Common myeloid progenitor, CD34-positive (primary cell): Measurements from ENCODE around the gene SCUBE1.

Experiments
- CTCF ChIA-PET: fragments of 350-600 bp; sonication (Branson Sonifier 250); formaldehyde crosslinking; loops from one replicate; lab custom pipeline; 2021; ENCODE audit warnings: antibody characterized with exemption; lab: Charles Lee
- POLR2A ChIA-PET: fragments of 350-600 bp; sonication (Branson Sonifier 250); formaldehyde crosslinking; loops from one replicate; lab custom pipeline; 2021; ENCODE audit warnings: antibody characterized with exemption; lab: Charles Lee
- DNase-seq, 3 donors: peaks; one replicate each; pipeline versions ENCODE4 v3.0.0 to v3.0.0-alpha.2; 2013
- H3K27ac ChIP-seq, 2 experiments: 1 replicate in 1 of 2; 2 replicates in 1 of 2; pipeline ENCODE4 v1.7.0; 2013; ENCODE audit warnings: inconsistent platforms in 2 of 2, low read length in 2 of 2, mild to moderate bottlenecking in 2 of 2, low read depth in 1 of 2, moderate library complexity in 1 of 2; ENCODE audit not compliant: severe bottlenecking in 2 of 2, insufficient read depth in 1 of 2, poor library complexity in 1 of 2
- H3K27me3 ChIP-seq, 5 experiments: replicated peaks in 2 of 5; 1 replicate in 3 of 5; 2 replicates in 2 of 5; pipeline versions ENCODE4 v1.6.1 to v1.7.0; 2013; ENCODE audit warnings: low read length in 4 of 5, mild to moderate bottlenecking in 2 of 5, moderate library complexity in 2 of 5, inconsistent platforms in 1 of 5; ENCODE audit not compliant: insufficient read depth in 5 of 5, control insufficient read depth in 4 of 5
- H3K36me3 ChIP-seq, 4 experiments: 1 replicate in 2 of 4; 2 replicates in 2 of 4; pipeline versions ENCODE4 v1.6.1 to v1.7.0; 2013; ENCODE audit warnings: low read length in 3 of 4, control low read depth in 1 of 4, mild to moderate bottlenecking in 1 of 4; ENCODE audit not compliant: control insufficient read depth in 4 of 4, insufficient read depth in 4 of 4
- H3K4me1 ChIP-seq, 4 experiments: 1 replicate in 3 of 4; 2 replicates in 1 of 4; pipeline versions ENCODE4 v1.6.1 to v1.7.1; 2013; ENCODE audit warnings: low read length in 3 of 4, mild to moderate bottlenecking in 3 of 4, control low read depth in 1 of 4, inconsistent platforms in 1 of 4, moderate library complexity in 1 of 4; ENCODE audit not compliant: control insufficient read depth in 4 of 4, insufficient read depth in 4 of 4; ENCODE audit errors: control extremely low read depth in 1 of 4
- H3K4me3 ChIP-seq, 7 experiments: 1 replicate in 4 of 7; 2 replicates in 3 of 7; pipeline versions ENCODE4 v1.5.1 to v1.7.0; 2013; ENCODE audit warnings: mild to moderate bottlenecking in 7 of 7, low read length in 6 of 7, moderate library complexity in 6 of 7, inconsistent platforms in 2 of 7, low read depth in 2 of 7, control low read depth in 1 of 7; ENCODE audit not compliant: insufficient read depth in 4 of 7, control insufficient read depth in 1 of 7; ENCODE audit errors: extremely low read depth in 1 of 7
- H3K9me3 ChIP-seq, 5 experiments: 1 replicate in 4 of 5; 2 replicates in 1 of 5; pipeline versions ENCODE4 v1.6.1 to v1.7.1; 2013; ENCODE audit warnings: low read length in 4 of 5, mild to moderate bottlenecking in 2 of 5, inconsistent platforms in 1 of 5, low read depth in 1 of 5, moderate library complexity in 1 of 5; ENCODE audit not compliant: control insufficient read depth in 4 of 5, insufficient read depth in 2 of 5; ENCODE audit errors: control extremely low read depth in 1 of 5
- WGBS: methylation state at CpG from one replicate; pipeline ENCODE4 v1.1.5; 2013; ENCODE audit not compliant: insufficient coverage; 5-methylcytosine and 5-hydroxymethylcytosine counted together

The SCUBE1 gene

DNA sequence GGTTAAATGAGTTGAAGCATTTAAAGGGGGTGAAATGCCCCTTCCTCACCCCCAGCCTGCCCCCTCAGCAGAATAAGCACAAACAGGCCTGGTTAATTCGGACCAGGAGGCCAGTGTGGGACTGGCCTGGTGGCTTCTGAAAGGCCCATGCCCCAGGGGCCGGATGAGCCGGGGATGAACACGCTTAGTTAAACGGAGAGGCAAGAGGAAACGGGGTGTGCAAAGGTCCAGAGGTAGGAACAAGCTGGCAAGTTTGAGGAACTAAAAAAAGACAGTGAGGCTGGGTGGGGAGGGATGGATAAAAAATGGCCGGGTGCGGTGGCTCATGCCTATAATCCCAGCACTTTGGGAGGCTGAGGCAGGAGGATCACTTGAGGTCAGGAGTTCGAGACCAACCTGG lies 11.5 kb downstream of the SCUBE1 start:
- POLR2A ChIA-PET: no interaction called here
- DNase-seq: no peak
- no peaks in the 10 kb centered on the region for H3K9me3 ChIP-seq
- 86% methylated on average over 6 of the region's 9 CpGs for WGBS
- CTCF ChIA-PET: interaction anchor here (1.0 kb wide), 1 partner anchor 53 kb away, joined by 4 read pairs; no protein-coding TSS in a partner anchor
- no peak overlapping the region for H3K27ac ChIP-seq
- H3K27me3 ChIP-seq: no peaks in the 10 kb centered on the region
- H3K36me3 ChIP-seq: no peaks in the 10 kb centered on the region
- peaks cover 5 to 16% (median 11%) of the 10 kb centered on the region in 4 experiments for H3K4me1 ChIP-seq
- H3K4me3 ChIP-seq: no peak overlapping the region

DNA sequence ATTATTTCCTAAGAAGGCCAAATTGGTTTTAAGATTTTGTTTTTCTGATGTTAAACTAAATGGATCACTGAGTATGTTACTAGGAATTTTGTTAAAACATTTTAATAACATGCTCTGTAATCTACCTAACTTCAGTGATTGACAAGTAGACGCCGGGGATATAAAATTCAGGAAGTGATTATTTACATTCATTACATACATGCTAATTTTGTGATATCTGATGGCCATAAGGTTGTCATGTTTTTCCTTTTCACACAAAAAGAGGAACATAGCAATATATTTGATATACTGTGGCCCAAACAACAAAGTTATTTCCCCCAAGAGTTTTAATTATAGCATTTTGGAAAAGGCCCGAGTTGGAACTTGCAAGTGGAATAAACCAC lies 12.1 kb downstream of the SCUBE1 start:
- Histone ChIP-seq H3K4me3 (no peak overlapping the region), H3K36me3 (no peaks in the 10 kb centered on the region), H3K9me3 (no peaks in the 10 kb centered on the region), H3K4me1 (peaks cover 5 to 16% (median 11%) of the 10 kb centered on the region in 4 experiments), H3K27me3 (no peaks in the 10 kb centered on the region), H3K27ac (no peak overlapping the region)
- ChIA-PET CTCF (no interaction called here), POLR2A (no interaction called here)
- peak in 2 of 3 donors; percentile 56 to 68 for DNase-seq
- no CpG with 5 or more reads among the region's 3 CpGs for WGBS

DNA sequence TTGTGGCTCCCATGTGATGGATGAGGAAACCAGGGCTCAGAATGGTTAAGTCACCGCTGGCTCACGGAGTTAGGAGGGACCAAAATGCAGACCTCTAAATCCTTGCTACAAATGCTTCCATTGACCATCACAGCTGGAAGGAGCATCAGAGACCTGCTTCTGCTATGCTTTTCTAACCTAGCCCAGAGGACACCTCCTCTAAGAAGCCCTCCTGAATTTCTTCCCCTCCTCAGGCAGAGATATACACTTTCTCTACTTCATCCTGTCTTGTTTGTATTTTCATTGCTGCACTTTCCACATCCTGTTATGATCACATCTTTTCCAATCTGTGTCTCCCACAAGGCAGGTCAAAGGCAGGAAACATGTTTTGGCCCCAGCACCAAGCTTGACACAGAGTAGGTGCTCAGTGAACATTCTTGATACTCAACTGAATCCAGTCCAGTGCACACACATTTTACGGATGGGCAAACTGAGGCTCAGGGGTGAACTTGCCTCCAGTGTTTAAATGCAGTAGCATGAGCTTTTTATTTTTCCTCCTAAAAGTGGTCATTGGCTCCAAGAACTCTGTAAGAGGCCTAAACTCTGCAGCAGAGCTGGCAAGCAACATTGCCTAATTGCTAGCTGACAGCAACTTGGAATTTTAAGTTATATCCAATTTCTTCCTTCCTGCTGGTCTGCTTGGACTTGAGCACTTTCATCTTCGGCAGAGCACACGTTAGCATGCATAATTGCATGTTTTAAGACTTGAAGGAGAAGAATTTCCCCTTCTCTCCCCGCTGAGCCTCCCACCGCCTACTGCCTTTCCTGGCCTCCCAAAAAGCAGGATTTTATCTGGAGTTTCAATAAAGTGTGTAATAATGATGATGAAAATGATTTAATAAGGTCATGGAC lies 12.7 kb downstream of the SCUBE1 start:
- H3K27me3 ChIP-seq: no peaks in the 10 kb centered on the region
- ChIA-PET POLR2A (no interaction called here), CTCF (interaction anchor here (0.9 kb wide), 1 partner anchor 20 kb away, joined by 4 read pairs; no protein-coding TSS in a partner anchor)
- no peak for DNase-seq
- H3K36me3 ChIP-seq: no peaks in the 10 kb centered on the region
- no peaks in the 10 kb centered on the region for H3K9me3 ChIP-seq
- peaks cover 5 to 16% (median 11%) of the 10 kb centered on the region in 4 experiments for H3K4me1 ChIP-seq
- 95% methylated on average over 3 of the region's 7 CpGs for WGBS
- H3K4me3 ChIP-seq: no peak overlapping the region
- no peak overlapping the region for H3K27ac ChIP-seq

DNA sequence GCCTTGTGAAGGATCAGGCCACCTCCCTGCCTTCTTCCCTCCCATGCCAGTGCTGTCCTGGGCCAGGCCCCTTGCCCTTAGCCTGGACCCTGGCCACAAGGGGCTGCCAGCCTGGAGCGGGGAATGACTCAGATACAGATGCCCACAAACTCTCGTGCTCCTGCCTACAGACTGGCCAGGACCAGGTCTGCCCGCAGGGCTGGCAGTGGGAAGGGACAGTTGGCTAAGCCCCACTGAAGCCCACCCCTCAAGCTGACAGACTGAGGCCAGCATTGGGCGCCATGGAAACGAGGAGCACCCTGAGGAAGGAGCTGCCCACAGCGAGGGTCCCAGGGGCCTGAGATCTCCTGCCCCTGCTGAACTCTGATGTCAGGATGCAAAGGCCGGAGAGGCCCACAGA lies 14.1 kb downstream of the SCUBE1 start:
- CTCF ChIA-PET: interaction anchor here (1.7 kb wide), 1 partner anchor 16 kb away, joined by 5 read pairs; no protein-coding TSS in a partner anchor

DNA sequence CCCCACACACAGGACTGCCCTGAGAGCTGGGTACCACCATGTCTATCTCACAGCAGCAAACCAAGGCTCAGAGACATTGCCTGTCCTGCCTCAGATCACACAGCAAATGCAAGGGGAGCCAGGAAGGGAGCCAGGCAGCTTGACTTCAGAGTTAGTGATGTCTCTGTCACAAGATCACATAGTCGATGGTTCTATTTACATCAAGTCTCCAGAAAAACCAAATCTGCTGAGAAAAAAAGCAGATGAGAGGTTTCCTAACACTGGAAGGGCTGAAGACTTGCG lies 16.1 kb downstream of the SCUBE1 start:
- WGBS: 83% methylated on average over 1 of the region's 2 CpGs
- Histone ChIP-seq H3K36me3 (no peaks in the 10 kb centered on the region), H3K4me1 (peaks cover 5 to 16% (median 11%) of the 10 kb centered on the region in 4 experiments), H3K27ac (no peak overlapping the region), H3K9me3 (no peaks in the 10 kb centered on the region), H3K27me3 (peaks cover 0 to 2% (median 0%) of the 10 kb centered on the region in 5 experiments), H3K4me3 (no peak overlapping the region)
- CTCF ChIA-PET: interaction anchor here (1.7 to 2.2 kb wide), 2 partner anchors 18 to 19 kb away, joined by 5 to 9 read pairs; no protein-coding TSS in a partner anchor
- POLR2A ChIA-PET: no interaction called here
- no peak for DNase-seq

More for the DNA sequence above, 14.1 kb downstream of the SCUBE1 start:
- DNase-seq: no peak
- no peak overlapping the region for H3K27ac ChIP-seq
- no peaks in the 10 kb centered on the region for H3K27me3 ChIP-seq
- peaks cover 5 to 16% (median 11%) of the 10 kb centered on the region in 4 experiments for H3K4me1 ChIP-seq
- H3K9me3 ChIP-seq: no peaks in the 10 kb centered on the region
- POLR2A ChIA-PET: no interaction called here
- no peaks in the 10 kb centered on the region for H3K36me3 ChIP-seq
- WGBS: 86% methylated on average over 6 of the region's 7 CpGs
- no peak overlapping the region for H3K4me3 ChIP-seq

DNA sequence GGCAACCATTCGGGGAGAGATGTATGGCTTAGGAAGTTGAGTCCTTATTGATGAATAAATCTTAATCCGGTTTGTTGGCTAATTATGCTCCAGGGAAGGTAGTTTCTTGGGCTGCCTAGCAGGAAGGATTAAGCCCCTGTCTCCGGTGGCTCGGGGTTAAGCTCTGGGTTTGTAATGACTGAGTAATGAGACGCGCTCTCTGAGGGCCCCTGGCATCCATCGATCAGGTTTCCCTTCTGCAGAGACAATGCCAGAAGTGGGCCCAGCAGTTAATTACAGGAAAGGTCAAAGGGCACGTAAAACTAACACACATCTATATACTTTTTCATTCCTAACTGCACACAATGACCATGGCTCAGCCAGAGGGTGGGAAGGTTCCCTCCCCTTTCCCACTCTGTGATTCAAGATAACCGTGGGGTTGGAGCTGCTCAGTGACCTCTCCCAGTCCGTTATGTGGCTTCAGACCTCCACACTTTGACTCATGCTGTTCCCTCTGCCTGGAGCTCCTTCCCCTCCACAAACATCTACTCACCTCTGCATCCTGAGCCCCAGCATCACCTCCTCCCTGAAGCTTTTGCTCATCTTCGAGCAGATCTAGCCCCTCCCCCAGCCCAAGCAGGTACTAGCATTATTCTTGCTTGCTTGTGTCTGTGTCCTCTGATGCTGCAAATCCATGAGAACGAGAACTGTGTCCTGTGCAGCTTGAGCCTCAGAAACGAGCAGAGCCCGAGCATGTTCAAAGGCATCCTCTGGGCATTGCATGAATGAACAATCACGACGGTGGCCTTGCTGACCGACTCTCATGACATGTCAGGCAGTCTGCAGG lies 16.6 kb downstream of the SCUBE1 start:
- Histone ChIP-seq H3K27ac (no peak overlapping the region), H3K9me3 (no peaks in the 10 kb centered on the region), H3K27me3 (peaks cover 0 to 2% (median 0%) of the 10 kb centered on the region in 5 experiments), H3K4me3 (no peak overlapping the region), H3K36me3 (no peaks in the 10 kb centered on the region), H3K4me1 (peaks cover 4 to 14% (median 10%) of the 10 kb centered on the region in 4 experiments)
- ChIA-PET CTCF (interaction anchor here (0.7 to 2.2 kb wide), 2 partner anchors 18 to 20 kb away, joined by 3 to 9 read pairs; no protein-coding TSS in a partner anchor), POLR2A (no interaction called here)
- WGBS: 91% methylated on average over 14 of the region's 17 CpGs
- no peak for DNase-seq
